Measurements from ENCODE around the gene GXYLT1. TPM values are rescaled to one million over a fixed set of nuclear protein-coding genes. Genes with fewer than 3 reads are reported as not detected.

Gene GXYLT1
- total RNA-seq, 1 donor from 2014 or later = 5.4 TPM

- no peak overlapping the region for H3K4me3 ChIP-seq
- no peak overlapping the region for H3K27ac ChIP-seq (replicated peaks)
- H3K27me3 ChIP-seq (ENCODE audit: low read depth) = no peaks in the 10 kb centered on the region
- H3K9me3 ChIP-seq (replicated peaks) = no peaks in the 10 kb centered on the region
- H3K36me3 ChIP-seq = peaks cover 18% of the 10 kb centered on the region
- intact Hi-C loops (cut with micrococcal nuclease) = no loop called here
- H3K4me1 ChIP-seq = peaks cover 18% of the 10 kb centered on the region
- TF ChIP-seq CTCF (IDR thresholded peaks at IDR 0.05; ENCODE audit: borderline replicate concordance) = no peak
- DNase-seq = no peak
These were observed 30.3 kb upstream of the GXYLT1 start for GRCh38 chr12:42174978-42175377.

GRCh38 chr12:42173961-42174521 is 29.4 kb upstream of the GXYLT1 start:
- Histone ChIP-seq H3K36me3 (peaks cover 18% of the 10 kb centered on the region), H3K4me3 (no peak overlapping the region), H3K27me3 (ENCODE audit: low read depth) (no peaks in the 10 kb centered on the region), H3K4me1 (peaks cover 18% of the 10 kb centered on the region), H3K9me3 (replicated peaks) (no peaks in the 10 kb centered on the region), H3K27ac (replicated peaks) (no peak overlapping the region)
- no peak for TF ChIP-seq CTCF (IDR thresholded peaks at IDR 0.05; ENCODE audit: borderline replicate concordance)
- intact Hi-C loops (cut with micrococcal nuclease) = no loop called here
- no peak for DNase-seq

DNA sequence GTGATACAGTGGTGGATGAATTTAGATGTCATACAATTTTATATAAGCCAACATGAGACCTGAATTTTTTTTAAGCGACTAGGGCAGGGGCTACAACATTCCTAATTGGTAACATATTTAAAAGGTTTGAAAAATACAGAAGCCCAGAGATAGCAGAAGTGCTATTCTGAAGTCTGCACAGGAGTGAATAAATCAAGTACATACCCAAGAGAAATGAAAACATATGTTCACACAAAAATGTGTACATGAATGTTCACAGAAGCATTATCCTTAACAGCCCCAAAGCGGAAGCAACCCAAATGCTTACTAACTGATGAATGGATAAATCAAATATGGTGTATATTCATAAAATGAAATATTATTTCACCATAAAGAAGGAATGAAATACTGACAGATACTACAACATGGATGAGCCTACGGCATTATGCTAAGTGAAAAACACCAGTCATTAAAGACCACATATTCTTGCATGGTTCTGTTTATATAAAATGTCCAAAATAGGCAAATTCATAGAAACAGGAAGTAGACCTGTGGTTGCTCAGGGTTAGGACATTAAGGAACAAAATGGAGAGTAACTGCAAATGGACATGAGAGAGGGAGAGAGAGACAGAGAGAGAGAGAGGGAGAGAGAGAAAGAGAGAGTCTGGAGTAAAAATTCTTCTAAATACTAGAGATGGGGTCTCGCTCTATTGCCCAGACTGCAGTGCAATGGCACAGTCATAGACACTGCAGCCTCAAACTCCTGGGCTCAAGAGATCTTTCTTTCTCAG is 28.0 kb upstream of the GXYLT1 start:
- Histone ChIP-seq H3K4me1 (peaks cover 18% of the 10 kb centered on the region), H3K27ac (replicated peaks) (no peak overlapping the region), H3K36me3 (peaks cover 18% of the 10 kb centered on the region), H3K9me3 (replicated peaks) (no peaks in the 10 kb centered on the region), H3K4me3 (no peak overlapping the region), H3K27me3 (ENCODE audit: low read depth) (no peaks in the 10 kb centered on the region)
- no peak for TF ChIP-seq CTCF (IDR thresholded peaks at IDR 0.05; ENCODE audit: borderline replicate concordance)
- intact Hi-C loops (cut with micrococcal nuclease) = no loop called here
- no peak for DNase-seq

GRCh38 chr12:42167711-42168110 is 23.0 kb upstream of the GXYLT1 start:
- no peak for DNase-seq
- peaks cover 18% of the 10 kb centered on the region for H3K4me1 ChIP-seq
- no peak for TF ChIP-seq CTCF (IDR thresholded peaks at IDR 0.05; ENCODE audit: borderline replicate concordance)

DNA sequence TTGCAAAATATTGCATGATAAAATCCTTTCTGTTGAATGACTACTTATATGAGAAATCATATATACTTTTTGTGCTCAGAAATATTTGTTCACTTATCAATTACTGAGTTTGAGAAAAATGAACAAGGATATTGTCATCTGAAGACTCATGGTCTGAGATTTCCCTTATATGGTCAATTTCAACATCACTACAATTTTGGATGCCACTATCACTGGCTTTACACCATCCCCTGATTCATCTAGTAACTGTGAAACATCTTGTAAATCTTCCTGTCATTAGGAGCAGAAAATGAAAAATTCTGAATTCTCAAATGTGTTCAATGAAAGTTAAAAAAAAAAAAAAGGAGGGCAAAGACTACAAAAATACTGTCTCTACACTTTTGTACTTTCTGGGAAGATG is 21.8 kb upstream of the GXYLT1 start:
- no peak overlapping the region for H3K27ac ChIP-seq (replicated peaks)
- TF ChIP-seq CTCF (IDR thresholded peaks at IDR 0.05; ENCODE audit: borderline replicate concordance) = no peak
- intact Hi-C loops (cut with micrococcal nuclease) = no loop called here
- peaks cover 25% of the 10 kb centered on the region for H3K4me1 ChIP-seq
- H3K9me3 ChIP-seq (replicated peaks) = no peaks in the 10 kb centered on the region
- H3K4me3 ChIP-seq = no peak overlapping the region
- DNase-seq = no peak
- peaks cover 4% of the 10 kb centered on the region for H3K36me3 ChIP-seq
- H3K27me3 ChIP-seq (ENCODE audit: low read depth) = no peaks in the 10 kb centered on the region

More at GRCh38 chr12:42167711-42168110, 23.0 kb upstream of the GXYLT1 start:
- no peak overlapping the region for H3K27ac ChIP-seq (replicated peaks)
- intact Hi-C loops (cut with micrococcal nuclease) = no loop called here
- no peaks in the 10 kb centered on the region for H3K27me3 ChIP-seq (ENCODE audit: low read depth)
- peaks cover 8% of the 10 kb centered on the region for H3K36me3 ChIP-seq
- no peaks in the 10 kb centered on the region for H3K9me3 ChIP-seq (replicated peaks)
- H3K4me3 ChIP-seq = no peak overlapping the region

All from left ventricle myocardium inferior (tissue), 1 donor.